G401 (cell line): Measurements from ENCODE around the gene B3GNT3. TPM values are rescaled to one million over a fixed set of nuclear protein-coding genes. Genes with fewer than 3 reads are reported as not detected.

Experiments used
- DNase-seq: peaks from one replicate; pipeline ENCODE4 v3.0.0-alpha.2; 2015; ENCODE audit warnings: low spot score
- in situ Hi-C: cut with HindIII; loops from 2 replicates; pipeline ENCODE4 v1.10.0; 2016; ENCODE audit warnings: low sequenced_read_pairs, mixed read lengths
- total RNA-seq: library from RNA; depleted of rRNA; stranded (reverse); fragments of >200 nt; shearing (Covaris generic); gene quantifications from 2 replicates; pipeline ENCODE4 v1.2.3, GENCODE V29; 2014; rRNA removed

Gene B3GNT3
- total RNA-seq, 1 experiment from 2014 or later: not detected

DNA sequence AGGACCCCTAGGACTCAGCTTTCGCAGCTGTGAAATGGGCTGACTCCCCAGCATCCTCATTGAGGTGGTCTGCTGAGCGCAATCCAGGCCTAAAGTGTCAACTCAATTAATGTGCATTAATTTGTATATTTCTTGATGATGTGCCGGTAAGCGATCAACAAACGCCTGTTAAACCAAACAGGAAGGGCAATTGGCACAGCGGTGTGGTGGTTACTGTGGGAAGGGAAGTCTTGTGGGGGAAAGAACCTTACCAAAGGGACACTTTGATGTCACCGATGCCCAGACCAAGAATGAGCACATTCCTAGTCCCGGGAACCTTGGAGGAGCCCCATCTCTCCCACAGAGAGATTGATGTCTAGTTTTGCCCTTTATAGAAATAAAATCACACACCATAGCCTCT is 51.2 kb downstream of the B3GNT3 start:
- no peak for DNase-seq
- in situ Hi-C loops: no loop called here

GRCh38 chr19:17847538-17848366 is 52.8 kb downstream of the B3GNT3 start, which contains the start of gene JAK3:
Gene JAK3, minus strand, starts transcription at chr19:17847982. Its CDS starts 3,565 bp downstream, at chr19:17844417.
- in situ Hi-C loops: no loop called here
- peak; percentile 66 for DNase-seq

GRCh38 chr19:17848595-17849292 is 53.8 kb downstream of the B3GNT3 start:
- in situ Hi-C loops: no loop called here
- DNase-seq: peak; percentile 61

DNA sequence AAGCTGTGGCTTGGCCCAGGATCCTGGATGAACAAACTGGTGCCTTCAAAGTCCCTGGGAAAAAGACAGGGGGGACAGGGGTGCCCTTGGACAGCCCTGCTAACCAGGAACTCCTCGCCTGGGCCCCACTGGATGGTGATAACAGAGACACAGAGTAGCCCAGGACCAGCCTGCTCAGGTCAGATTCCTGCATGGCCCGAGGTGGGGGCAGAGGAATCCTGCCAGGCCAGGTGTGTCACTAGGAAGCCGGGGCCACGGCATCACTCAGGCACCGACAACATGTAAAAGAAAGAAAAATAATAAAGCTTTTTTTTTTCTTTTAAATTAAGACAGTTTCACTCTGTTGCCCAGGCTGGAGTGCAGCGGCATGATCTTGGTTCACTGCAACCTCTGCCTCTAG is 59.1 kb downstream of the B3GNT3 start:
- DNase-seq: no peak
- in situ Hi-C loops: no loop called here

DNA sequence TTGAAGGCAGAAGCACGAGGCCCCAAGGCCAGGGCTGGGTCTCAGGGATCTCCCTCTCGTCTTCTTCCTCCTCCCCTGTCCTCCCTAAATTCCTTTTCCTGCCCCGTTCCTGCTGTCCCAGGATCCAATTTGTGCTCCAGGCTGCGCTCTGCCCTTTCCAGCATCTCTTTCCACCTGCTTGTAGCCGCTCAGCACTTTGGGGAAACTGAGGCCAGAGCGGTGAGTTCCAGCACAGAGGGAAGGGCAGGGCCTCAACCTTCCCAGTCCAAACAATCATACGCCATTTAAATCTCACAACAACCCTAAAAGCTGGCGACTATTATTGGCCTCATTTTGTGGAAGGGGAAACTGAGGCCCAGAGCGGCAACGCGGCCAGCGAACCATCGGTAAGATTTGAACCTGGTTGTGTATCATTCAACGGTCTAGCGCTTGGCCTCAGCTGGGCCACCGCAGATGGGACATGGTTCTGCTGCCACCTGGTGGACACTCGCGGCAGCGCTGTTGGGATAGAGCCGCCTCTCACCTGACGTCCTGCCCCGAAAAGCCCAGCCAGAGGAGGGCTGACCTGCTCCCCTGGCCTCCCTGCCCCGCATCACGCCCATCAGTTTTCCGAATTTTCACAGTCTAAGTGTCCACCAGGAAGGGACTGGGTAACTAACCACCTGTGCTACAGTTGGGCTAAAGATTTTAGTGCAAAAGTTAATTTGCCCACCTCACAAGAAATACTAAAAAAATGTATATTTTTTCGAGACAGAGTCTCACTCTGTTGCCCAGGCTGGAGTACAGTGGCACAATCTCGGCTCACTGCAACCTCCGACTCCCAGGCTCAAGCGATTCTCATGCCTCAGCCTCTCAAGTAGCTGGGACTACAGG is 60.6 kb downstream of the B3GNT3 start:
- peak; percentile 81 for DNase-seq
- in situ Hi-C loops: no loop called here

GRCh38 chr19:17859533-17860330 is 64.8 kb downstream of the B3GNT3 start, which contains the start of gene RPL18A:
Gene RPL18A, plus strand, starts transcription at chr19:17859910. Its CDS starts 47 bp downstream, at chr19:17859957.
- in situ Hi-C loops: no loop called here
- DNase-seq: peak; percentile 100

GRCh38 chr19:17860331-17860992 is 65.5 kb downstream of the B3GNT3 start:
- in situ Hi-C loops: no loop called here
- DNase-seq: no peak

GRCh38 chr19:17860993-17861360 is 66.0 kb downstream of the B3GNT3 start:
- in situ Hi-C loops: no loop called here
- DNase-seq: no peak

- in situ Hi-C loops: no loop called here
- no peak for DNase-seq
These were observed 66.8 kb downstream of the B3GNT3 start for GRCh38 chr19:17861542-17862402.

DNA sequence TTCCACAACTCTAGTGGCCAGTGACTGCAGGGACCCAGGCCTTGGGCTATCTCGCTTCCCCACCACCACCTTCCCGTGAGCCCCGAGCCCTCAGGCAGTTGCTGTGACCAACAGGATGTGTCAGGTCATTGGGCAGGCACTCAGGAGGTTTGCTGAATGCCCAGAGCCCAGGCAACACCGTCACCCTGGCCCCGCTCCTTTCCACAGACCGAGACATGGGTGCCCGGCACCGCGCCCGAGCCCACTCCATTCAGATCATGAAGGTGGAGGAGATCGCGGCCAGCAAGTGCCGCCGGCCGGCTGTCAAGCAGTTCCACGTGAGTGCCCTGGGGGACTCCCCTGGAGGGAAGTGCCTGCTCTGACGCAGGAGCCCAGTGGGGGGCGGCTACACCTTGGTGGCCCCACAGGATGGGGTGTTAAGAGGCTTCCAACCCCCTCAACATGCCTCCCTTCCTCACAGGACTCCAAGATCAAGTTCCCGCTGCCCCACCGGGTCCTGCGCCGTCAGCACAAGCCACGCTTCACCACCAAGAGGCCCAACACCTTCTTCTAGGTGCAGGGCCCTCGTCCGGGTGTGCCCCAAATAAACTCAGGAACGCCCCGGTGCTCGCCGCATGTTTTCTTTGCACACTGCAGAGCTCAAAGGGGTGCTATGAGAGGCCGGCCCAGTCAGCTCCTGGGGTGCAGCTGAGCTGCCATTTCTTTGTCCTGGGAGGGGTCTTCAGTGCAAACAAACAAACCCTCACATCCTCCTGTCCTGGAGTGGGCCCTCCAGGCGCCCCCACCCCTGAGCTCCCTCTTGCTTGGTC is 68.0 kb downstream of the B3GNT3 start:
- in situ Hi-C loops: no loop called here
- DNase-seq: no peak

Other genes with a start within 250 kb of the B3GNT3 start
- 73.2 and 75.4 TPM in 2 replicates for gene COLGALT1, start 239.5 kb upstream of the B3GNT3 start, total RNA-seq
- 7.0 and 11.4 TPM in 2 replicates for gene UNC13A, start 106.8 kb upstream of the B3GNT3 start, total RNA-seq
- gene MAP1S, start 75.7 kb upstream of the B3GNT3 start, total RNA-seq: 41.7 and 48.4 TPM in 2 replicates
- 4.9 and 9.3 TPM in 2 replicates for gene FCHO1, start 43.7 kb upstream of the B3GNT3 start, total RNA-seq
- not detected in 2 replicates for gene INSL3, start 26.4 kb downstream of the B3GNT3 start, total RNA-seq
- gene JAK3, start 52.8 kb downstream of the B3GNT3 start, total RNA-seq: 3.2 and 4.6 TPM in 2 replicates
- gene RPL18A, start 64.8 kb downstream of the B3GNT3 start, total RNA-seq: 1,064 and 1,396 TPM in 2 replicates
- gene SLC5A5, start 76.8 kb downstream of the B3GNT3 start, total RNA-seq: 3.2 and 6.5 TPM in 2 replicates
- gene CCDC124, start 137.9 kb downstream of the B3GNT3 start, total RNA-seq: 181 and 230 TPM in 2 replicates
- 13.2 and 16.0 TPM in 2 replicates for gene KCNN1, start 172.0 kb downstream of the B3GNT3 start, total RNA-seq
- 19.1 and 26.0 TPM in 2 replicates for gene ARRDC2, start 213.0 kb downstream of the B3GNT3 start, total RNA-seq